ENCODE data around the gene KLHL29.

GRCh38 chr2:23351388-23352141, 33.4 kb upstream of the KLHL29 start:
- TF ChIP-seq TAF1 (conservative IDR thresholded peaks at IDR 0.05): no peak
- TF ChIP-seq SP1 (IDR thresholded peaks at IDR 0.05): no peak
- peak; percentile 77 for TF ChIP-seq CTCF (IDR thresholded peaks at IDR 0.05; ENCODE audit: low read depth, low read length, missing input control)
- no peak for TF ChIP-seq YY1 (IDR thresholded peaks at IDR 0.05)
- TF ChIP-seq GABPA (IDR thresholded peaks at IDR 0.05 in 1 of 2, conservative IDR thresholded peaks at IDR 0.05 in 1 of 2): no peak
- no peak for TF ChIP-seq JUND (IDR thresholded peaks at IDR 0.05)

All from liver (tissue), 3 donors.